Medulla oblongata (tissue), 1 donor: ENCODE data around the gene CLSTN2.
"Not testable (repeated sequence)": the region's sequence is repeated elsewhere in the genome, so short reads cannot be mapped to it uniquely, and the experiment has no call there.

Experiments used
- DNase-seq: peaks from one replicate; pipeline ENCODE4 v3.0.0-alpha.2; 2015; ENCODE audit errors: extremely low spot score

The CLSTN2 gene

DNA sequence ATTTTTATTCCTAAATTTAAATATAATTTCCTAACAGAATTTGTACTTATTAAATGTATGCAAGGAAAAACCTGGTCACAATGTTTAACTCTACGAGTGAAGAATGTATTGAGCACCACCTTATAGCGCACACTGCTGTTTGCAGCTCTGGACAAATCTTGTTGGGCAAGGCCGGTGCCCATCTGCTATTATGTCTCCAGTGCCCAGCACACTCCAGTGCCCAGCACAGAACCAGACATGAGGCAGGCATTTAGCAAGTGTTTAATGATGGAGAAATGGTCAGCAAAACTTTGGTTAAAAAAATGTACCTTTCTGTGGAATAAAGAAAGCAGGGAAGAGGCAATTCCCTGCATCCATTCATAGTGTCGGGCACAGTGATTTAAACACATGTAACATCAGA, 488.2 kb downstream of the CLSTN2 start:
- no peak for DNase-seq

- not testable (repeated sequence) for DNase-seq
Observed at GRCh38 chr3:140423574-140423973, 488.6 kb downstream of the CLSTN2 start.

DNA sequence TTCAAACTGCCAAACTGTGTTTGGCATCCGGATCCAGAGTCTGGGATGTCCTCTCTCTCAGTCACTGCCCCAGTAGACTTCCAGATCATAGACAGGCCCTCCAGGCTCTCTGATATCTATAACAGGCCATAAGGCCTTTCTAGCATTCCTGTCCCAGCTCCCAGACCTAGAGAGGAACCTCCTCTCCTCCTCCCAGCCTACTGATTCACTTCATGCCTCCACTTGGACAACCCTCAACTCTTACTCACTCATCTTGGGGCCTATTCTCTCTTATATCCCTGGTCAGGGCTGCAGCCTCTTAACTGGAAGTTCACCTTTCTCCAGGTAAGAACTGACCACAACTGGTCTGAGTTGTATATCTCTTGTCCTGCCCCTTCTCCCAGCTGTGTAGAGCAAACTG, 489.2 kb downstream of the CLSTN2 start:
- DNase-seq, result no peak

- no peak for DNase-seq
Observed at GRCh38 chr3:140424726-140425125, 489.7 kb downstream of the CLSTN2 start.

DNA sequence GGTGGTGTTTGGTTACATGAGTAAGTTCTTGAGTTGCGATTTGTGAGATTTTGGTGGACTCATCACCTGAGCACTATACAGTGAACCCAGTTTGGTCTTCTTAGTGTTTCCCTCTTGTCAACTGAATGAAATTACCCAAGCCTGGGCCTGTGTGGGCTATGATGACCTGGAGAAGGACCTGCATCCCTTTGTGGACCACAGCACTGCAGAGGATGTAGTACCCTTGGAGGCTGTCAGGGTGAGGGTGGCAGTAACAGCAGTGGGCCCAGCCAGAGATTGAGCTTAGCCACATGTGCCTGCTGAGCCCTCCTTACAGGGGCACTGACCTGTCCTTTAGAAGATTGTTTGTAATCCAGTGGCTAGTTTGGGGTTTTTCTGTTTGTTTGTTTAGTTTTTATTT, 492.8 kb downstream of the CLSTN2 start:
- no peak for DNase-seq

GRCh38 chr3:140428380-140428779, 493.4 kb downstream of the CLSTN2 start:
- no peak for DNase-seq

GRCh38 chr3:140429791-140430190, 494.8 kb downstream of the CLSTN2 start:
- no peak for DNase-seq

GRCh38 chr3:140430494-140430893, 495.5 kb downstream of the CLSTN2 start:
- DNase-seq, result no peak

DNA sequence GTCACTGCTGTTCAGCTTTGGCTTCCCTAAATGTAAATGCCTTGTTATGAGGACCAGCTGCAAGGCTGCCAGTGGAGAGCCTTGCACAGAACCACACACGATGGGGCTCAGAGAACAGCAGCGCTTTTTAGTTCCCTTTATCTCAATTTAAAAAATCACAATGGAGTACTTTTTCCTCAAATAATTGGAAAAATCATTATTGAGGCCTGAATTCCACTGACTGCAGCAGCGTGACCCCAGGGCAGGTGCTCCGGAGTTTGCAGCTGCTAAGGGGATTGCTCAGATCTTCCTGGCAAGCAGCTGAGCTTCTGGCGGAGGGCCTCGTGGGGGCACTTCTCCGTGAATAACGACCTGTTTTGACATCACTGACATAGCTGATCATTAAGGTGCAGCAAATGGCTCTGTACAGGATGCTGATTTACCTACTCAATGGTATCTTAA, 497.3 kb downstream of the CLSTN2 start:
- DNase-seq, result no peak

DNA sequence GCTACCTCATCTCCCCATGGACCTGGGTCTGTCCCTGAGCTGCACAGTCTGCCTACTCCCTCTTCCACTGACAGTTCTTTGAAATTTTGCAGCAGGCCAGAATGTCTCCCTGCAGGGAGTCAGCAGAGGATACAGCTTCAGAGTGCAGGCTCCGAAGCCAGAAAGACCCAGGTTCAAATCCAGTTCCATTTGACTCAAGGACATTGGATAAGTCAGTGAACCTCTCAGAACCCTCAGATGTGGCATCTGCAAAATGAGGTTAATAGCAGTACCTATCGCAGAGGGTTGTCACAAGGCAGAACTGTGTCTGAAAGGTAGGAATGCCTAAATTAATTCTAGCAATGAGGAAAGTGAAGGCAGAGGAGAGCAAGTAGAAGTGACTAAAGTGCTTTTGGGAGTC, 498.4 kb downstream of the CLSTN2 start:
- DNase-seq, result no peak

GRCh38 chr3:140434261-140434905, 499.4 kb downstream of the CLSTN2 start:
- no peak for DNase-seq

GRCh38 chr3:140436421-140436820, 501.4 kb downstream of the CLSTN2 start:
- no peak for DNase-seq

DNA sequence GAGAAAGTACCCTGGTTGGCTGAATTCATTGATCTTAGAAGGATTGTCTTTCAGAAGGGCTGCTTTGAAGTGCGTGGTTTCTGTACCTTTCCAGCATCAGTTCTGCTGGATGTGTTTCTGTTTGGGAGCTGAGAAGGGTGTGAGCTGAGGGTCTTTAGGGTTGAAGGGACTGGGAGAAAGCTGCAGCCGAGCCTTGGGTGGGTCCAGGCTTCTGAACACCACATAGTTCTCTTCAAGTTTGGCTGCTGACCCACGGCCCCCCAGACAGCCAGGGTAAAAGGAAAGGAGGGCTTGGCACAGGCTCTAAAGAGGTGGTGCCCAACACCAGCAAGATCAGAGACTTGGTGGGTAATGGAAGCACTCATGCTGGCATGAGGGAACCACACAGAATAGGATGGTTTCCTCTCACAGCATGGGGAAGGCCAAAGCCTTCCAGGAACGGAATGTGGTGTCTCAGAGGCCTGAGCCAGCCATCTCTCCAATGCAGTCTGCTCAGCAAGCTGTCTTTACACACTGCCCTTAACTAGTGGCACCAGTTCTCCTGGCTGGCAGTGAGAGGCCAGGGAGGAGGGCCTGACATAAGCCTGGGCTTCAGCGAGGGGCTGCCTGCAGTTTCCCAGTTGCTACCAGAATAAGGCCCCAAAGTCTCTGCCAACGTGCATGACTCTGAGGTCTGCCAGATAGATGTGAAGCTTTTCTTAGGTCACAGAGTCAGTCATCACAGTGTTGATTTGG, 503.9 kb downstream of the CLSTN2 start:
- no peak for DNase-seq

DNA sequence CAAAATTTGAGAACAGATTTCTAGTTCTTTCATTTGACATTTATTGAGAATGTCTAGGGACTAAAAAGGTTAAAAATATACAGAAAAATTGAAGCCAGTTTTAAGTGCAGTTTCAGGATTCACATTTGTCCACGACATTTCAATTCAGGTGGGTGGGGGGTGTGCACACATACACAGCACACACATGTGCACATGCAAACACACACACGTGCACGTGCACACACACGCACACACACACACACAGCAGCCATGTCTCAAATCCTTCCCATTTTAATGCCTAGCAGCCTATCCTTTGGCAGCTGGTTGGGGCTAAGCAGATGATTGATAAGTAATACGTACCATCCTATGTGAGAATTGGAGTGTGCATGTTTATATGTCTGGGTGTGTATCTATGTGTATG, 504.5 kb downstream of the CLSTN2 start:
- no peak for DNase-seq

GRCh38 chr3:140440446-140440845, 505.5 kb downstream of the CLSTN2 start:
- no peak for DNase-seq

DNA sequence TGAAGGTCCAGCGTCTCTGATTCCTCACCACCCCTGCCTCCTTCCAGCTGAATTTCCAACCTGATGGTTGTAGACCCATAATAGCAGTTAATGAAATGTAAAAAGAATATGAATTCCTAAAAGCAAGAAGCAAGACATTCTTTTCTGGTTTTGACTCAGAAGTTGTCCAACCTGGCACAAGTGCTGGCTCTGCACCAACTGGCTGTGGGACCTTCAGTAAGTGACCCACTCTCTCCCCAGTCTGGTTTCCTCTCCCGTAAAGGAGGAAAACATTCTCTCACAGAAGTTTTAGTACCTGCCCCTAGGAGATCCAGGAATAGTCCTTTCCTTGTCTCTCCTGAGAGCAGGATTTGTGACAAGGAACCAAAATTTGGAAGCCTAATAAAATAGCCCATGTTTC, 506.0 kb downstream of the CLSTN2 start:
- no peak for DNase-seq

DNA sequence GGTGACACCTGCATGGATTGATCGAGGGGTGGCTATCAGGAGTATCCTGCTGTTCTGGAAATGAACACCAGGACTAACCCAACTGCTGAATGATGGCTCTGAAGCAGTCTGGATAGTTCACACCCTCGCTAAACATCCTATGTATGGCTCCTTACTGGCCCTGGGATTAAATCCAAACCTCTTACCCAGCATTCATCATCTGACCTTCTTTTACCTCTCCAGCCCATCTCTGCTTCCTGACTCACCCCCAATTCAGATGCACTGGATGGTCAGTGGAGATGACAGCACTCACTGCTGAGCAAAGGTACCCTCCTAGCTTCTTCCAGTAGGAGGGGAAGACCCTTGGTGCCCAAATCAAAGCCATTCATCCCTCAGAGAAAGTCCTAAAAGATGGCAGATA, 507.6 kb downstream of the CLSTN2 start:
- no peak for DNase-seq

GRCh38 chr3:140443073-140443472, 508.1 kb downstream of the CLSTN2 start:
- no peak for DNase-seq

DNA sequence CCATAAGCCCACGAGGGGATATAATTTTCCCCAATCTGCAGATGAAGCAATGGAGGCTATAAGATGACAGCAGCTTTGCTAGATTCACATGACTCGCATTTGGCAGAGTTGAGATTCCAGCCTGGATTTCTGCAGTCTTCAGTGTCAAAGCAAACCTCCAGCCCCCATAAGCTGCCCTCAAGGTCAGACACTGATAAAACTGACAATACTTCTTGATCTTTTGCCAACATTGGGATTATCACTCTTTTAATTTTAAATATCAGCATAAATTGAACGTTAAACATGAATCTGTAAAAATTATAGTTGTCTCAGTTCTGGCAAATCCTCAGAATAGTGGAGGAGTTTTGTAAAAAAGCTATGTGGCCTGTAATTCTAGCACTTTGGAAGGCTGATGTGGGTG, 508.8 kb downstream of the CLSTN2 start:
- DNase-seq, result no peak

GRCh38 chr3:140446734-140447133, 511.7 kb downstream of the CLSTN2 start:
- peak; percentile 45 for DNase-seq

DNA sequence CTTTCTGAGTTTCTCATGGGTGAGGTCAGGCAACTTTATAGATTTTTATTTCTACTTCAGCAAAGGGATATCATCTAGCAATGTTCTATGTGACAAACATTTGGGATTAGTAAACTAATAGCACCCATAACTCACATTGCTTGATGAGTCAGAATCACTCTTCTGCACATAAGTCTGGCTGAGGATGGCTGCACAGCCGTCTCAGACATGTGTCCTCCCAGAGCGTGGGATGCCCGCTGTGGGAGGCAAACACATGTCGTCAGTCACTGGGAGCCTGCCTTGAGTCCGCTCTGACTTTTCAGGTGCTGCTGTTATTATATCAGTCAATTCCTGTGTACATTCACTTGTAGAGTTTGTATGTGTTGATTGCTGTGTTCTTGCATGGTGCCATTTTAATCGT, 512.2 kb downstream of the CLSTN2 start:
- DNase-seq, result no peak

DNA sequence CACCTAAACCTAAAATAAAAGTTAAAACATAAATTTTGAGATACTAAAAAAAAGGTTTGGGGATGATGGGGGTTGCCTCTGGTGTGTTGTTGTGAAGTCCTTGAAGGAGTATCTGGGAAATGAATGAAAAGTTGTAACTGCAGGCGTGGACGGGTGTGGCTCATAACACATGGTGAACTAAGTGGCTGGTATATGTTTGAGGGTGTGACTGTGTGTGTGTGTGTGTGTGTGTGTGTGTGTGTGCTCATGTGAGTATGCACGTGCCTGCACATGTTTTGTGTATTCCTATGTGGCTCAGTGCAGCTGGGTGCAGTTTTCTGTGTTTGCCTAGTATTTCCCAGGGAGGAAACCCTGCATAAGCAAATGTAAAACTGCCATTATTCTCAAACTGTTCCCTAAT, 513.0 kb downstream of the CLSTN2 start:
- DNase-seq, result no peak

DNA sequence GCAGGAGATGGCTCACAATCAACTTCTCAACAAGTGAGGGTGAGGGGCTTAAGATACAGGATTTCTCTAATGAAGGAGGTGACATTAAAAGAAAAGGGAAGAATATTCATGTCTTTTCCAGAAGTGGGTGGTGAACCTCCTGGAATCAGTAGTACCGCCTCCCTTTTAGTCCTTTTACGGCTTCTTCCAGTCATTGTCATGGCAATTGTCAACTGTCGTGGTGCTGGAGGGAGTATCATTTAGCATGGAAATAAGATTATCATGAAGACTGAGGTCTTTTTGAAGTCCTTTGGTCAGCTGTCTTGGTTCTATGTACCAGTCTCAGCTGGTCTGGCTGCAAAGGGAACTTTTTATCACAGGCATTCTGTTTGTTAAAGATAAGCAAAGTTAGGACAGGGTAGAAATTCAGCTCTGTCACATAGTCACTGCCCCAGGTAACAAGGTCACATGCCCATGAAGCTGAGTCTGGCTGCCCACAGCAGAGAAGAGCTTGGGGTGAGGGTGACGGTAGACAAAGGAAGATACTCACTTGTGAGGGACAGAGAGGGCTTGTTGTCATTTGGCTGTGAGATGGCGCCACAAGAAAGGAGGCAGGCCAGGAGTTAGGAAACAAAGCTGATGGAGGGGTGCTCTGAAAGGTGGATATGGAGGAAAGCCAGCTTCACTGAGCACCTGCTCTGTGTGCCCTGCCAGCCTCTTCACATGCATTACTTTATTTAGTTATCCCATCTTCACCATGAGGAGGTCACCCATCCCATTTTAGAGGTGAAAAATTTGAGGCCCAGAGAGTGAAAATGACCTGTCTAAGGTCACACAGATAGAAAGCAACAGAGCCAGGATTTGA, 514.6 kb downstream of the CLSTN2 start:
- DNase-seq, result no peak
